Posterior vena cava (tissue), 2 donors: ENCODE data around the gene FBXO3. TPM values are rescaled to one million over a fixed set of nuclear protein-coding genes. Genes with fewer than 3 reads are reported as not detected.
"Not testable (repeated sequence)": the region's sequence is repeated elsewhere in the genome, so short reads cannot be mapped to it uniquely, and the experiment has no call there.

Source experiments
- DNase-seq: peaks from one replicate; pipeline ENCODE4 v3.0.0-alpha.2; 2020; ENCODE audit warnings: low spot score
- intact Hi-C, 2 donors: fragments of 100-400 bp; cut with DNase I; formaldehyde crosslinking; loops; one replicate each; pipeline versions ENCODE4 v1.14.1 to v1.14.2; 2022 to 2023
- total RNA-seq, 2 donors: library from RNA; stranded (reverse); fragmentation: NEBNext Ultra II Directional; extraction: Animal tissue kit (Norgen Biotek cat#: 25700); gene quantifications; one replicate each; pipeline ENCODE4 v1.2.1, GENCODE V29; 2021
- donor health status: DM: yes; HTN: yes; CAD: no.
- donor health status: DM: yes; HTN: yes; CAD: no.

The FBXO3 gene
- total RNA-seq, 2 donors from 2014 or later, result 29.4 to 32.9 TPM

GRCh38 chr11:33734441-33735270 lies 39.7 kb downstream of the FBXO3 start:
- intact Hi-C loops, result loop anchor here in 1 of 2 donors (5.0 kb wide), 1 partner anchor 42 kb away; no protein-coding TSS in a partner anchor
- DNase-seq, result no peak

DNA sequence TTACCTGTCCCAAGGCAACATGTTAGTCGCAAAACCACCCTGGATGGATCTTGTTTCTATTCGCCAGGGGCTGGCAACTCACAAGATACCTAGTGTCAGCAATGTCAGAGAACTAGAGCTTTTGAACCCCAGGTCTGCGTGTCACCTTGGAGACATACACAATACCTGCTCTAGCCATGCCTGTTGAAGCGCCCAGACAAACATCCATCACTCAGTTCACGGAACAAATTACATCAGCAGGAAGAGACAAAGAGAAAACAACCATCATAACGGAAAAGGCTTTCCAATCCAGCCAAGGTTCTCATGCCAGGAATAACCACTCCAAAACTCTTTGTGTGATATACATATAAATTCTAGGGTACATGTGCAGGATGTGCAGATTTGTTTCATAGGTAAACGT lies 40.3 kb downstream of the FBXO3 start:
- intact Hi-C loops, result no loop called here
- no peak for DNase-seq

GRCh38 chr11:33731723-33732531 lies 42.4 kb downstream of the FBXO3 start:
- DNase-seq, result no peak
- intact Hi-C loops, result no loop called here

GRCh38 chr11:33730716-33731115 lies 43.6 kb downstream of the FBXO3 start:
- intact Hi-C loops, result no loop called here
- no peak for DNase-seq

GRCh38 chr11:33729072-33729664 lies 45.2 kb downstream of the FBXO3 start:
- DNase-seq, intact Hi-C loops: not testable (repeated sequence)

DNA sequence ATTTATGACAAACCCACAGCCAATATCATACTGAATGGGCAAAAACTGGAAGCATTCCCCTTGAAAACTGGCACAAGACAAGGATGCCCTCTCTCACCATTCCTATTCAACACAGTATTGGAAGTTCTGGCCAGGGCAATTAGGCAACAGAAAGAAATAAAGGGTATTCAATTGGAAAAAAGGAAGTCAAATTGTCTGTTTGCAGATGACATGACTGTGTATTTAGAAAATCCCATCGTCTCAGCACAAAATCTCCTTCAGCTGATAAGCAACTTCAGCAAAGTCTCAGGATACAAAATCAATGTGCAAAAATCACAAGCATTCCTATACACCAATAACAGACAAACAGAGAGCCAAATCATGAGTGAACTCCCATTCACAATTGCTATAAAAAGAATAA lies 46.8 kb downstream of the FBXO3 start:
- DNase-seq, intact Hi-C loops: not testable (repeated sequence)

DNA sequence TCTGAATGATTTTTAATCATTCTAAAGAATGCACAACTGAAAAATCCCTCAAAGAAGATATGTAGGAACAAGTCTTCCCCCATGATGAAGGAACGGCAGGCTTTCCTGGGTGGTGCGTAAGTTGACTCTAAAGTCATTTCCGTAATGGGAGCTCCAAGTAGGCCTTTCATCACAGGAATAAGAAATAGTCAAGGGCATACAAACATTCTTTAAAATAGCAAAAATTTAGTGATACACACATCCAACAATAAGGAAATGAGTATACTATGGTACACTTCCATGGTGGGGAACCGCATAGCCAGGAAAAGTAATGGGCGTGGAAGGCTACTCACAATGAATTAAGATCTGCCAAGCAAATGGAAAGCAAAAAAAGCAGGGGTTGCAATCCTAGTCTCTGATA lies 48.8 kb downstream of the FBXO3 start:
- DNase-seq, result no peak
- intact Hi-C loops, result no loop called here

DNA sequence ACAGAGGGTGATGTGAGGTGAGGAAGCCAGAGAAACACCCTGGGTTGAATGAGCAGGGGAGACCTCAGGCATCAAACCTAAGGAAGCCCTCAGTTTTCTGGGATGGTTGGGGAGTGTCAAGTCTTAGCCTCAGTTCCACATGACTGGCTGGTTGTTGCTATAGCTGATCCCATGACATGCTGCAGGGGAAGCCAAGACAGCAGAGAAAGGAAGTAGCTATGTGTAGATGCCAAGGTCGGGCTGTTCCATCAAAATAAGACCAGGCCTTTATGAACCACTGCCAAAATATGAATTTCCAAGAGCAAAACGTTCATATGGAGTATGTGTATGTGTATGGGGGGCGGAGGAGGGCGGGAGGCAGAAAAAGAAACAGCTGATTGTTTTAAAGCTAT lies 49.7 kb downstream of the FBXO3 start:
- intact Hi-C loops, result no loop called here
- no peak for DNase-seq

GRCh38 chr11:33723238-33723881 lies 51.0 kb downstream of the FBXO3 start:
- intact Hi-C loops, result no loop called here
- DNase-seq, result no peak

DNA sequence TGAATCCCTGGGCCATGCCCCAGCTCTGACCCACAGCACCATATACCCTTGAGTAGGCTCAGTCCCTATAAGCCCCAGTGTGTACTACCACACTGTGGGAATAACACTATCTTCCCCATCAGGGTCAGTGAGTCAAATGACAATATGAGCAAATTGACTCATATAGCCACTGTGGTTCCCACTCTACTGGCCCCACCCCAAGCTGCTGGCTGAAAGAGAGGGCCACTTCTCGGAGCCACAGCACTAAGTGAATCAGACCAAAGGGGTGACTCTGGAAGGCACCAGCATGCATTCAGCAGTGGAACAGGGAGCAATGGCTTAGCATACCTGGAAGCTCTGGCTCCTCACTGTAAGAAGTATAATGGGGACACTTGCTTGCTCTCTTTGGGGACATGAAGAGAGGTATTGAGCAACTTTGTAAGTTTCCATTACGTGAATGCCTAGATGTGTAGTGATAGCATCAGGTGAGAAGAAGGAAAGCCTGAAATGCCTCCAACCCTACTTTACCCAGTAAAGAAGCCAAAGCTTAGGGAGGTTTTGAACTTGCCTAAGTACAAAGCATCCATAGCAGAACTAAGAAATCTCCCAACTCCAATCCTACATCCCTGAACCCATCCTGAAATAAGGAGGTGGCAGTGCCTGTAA lies 51.6 kb downstream of the FBXO3 start:
- intact Hi-C loops, result no loop called here
- peak; percentile 86 for DNase-seq

GRCh38 chr11:33721984-33722383 lies 52.3 kb downstream of the FBXO3 start:
- intact Hi-C loops, result no loop called here
- DNase-seq, result no peak

GRCh38 chr11:33721426-33721825 lies 52.9 kb downstream of the FBXO3 start:
- intact Hi-C loops, result no loop called here
- DNase-seq, result no peak

DNA sequence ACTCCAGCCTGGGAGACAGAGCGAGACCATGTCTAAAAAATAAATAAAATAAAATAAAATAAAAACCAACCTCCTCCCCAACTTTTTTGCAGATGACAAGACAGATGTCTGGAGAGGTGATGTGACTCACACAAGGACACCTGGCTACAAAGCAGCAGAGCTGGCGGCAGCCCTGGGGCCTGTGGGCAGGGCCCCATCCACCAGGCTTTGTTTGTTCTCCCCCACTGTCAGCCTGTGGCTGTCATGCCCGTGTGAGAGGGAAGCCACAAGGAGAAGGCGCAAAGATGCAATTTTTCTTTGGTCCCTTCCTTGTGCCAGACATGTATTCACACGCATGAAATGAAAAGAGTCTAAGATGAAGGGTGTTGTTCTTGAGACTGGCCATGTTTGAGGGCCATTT lies 54.7 kb downstream of the FBXO3 start:
- intact Hi-C loops, result no loop called here
- no peak for DNase-seq

DNA sequence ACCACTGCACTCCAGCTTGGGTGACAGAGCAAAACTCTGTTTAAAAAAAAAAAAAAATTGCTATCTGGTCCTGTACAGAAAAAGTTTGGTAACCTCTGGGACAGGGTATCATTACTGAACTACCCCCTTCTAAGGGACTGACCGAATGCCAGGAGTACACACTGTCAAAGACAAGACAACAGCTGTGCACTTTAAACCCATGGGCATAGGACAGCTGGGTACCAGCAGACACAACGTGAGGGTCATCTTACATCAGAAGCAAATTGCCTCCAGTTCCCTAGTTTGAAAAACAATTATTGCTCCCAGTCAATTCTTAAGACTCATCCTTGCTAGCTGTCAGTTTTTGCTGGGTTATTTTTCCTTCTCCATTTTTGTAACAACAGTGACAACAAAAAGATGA lies 55.9 kb downstream of the FBXO3 start:
- no peak for DNase-seq
- intact Hi-C loops, result no loop called here

DNA sequence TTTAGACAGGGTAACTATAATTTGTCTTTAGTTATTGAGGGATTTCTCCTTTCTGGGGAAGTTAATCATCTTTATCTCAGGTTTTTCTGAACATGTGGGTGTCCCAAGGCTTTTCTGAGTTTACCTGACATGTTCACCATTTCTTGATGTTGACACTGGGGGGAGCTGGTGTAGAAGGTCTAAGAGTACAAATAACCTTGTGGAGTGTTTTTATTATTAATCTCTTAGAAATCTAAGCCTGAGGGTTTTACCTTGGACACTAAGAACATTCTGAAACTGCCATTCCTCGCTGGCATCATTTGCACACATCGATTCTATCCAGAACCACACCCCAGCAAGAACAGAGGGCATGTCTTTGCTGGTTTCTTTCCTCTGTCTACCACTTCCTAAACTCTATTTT lies 58.1 kb downstream of the FBXO3 start:
- DNase-seq, result no peak
- intact Hi-C loops, result no loop called here

GRCh38 chr11:33713856-33714398 lies 60.4 kb downstream of the FBXO3 start:
- DNase-seq, result no peak
- intact Hi-C loops, result no loop called here

DNA sequence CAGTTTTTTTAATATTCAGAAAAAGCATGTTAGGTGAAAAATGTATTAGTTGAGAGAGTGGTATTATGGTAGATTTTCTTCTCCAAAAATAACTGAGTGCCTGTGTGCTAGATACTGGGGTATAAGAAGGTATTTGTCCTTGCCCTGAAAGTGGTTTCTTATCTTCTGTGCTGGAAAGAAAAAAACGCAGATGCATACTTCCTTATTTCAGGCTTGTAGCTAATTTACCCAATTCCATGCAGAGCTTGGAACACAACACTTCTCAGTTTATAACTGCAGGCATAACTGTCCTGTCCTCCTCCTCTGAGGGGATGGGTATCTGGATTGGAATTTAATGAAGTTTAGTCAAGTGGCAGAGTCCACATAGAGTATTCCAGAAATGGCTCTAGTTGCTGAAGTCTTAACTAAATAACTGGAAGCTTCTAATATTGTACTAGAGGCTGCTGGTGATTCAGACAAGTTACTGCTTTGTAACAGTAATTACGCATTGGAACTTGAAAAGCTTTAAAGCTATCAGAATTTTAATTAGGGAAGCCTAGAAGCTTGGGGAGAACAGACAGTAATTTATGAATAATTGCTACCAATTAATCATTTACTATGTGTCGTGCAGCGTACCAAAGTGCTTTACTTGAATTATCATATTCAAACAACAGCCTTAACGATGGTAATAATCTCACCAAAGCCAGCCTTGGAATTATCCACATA lies 61.0 kb downstream of the FBXO3 start:
- DNase-seq, result no peak
- intact Hi-C loops, result no loop called here

GRCh38 chr11:33712436-33712835 lies 61.9 kb downstream of the FBXO3 start:
- intact Hi-C loops, result no loop called here
- DNase-seq, result no peak
